ENCODE results near the gene ARSB. TPM values are rescaled to one million over a fixed set of nuclear protein-coding genes. Genes with fewer than 3 reads are reported as not detected.
A peak's percentile ranks its signal among the peaks of the same experiment; 100 is the strongest.

ARSB gene
- total and polyA plus RNA-seq, 9 of the 15 experiments (the other 6 are each of a cell fraction or from before 2014, with no cell fraction given), result 0.52 to 4.6 (median 2.4) TPM

GRCh38 chr5:78771260-78772205, 213.6 kb downstream of the ARSB start:
- in situ Hi-C loops (cut with MboI) (no loop called here), intact Hi-C loops (cut with micrococcal nuclease) (no loop called here)
- CTCF ChIA-PET (ENCODE audit: low intra/inter-chr PET ratio), result no interaction called here
- Histone ChIP-seq H2AFZ (ENCODE audit: low read depth, low read length) (peak overlapping the region; percentile 71), H3K4me3 (no peak overlapping the region), H3K27ac (ENCODE audit: extremely low read depth, low read depth, low read length) (peak overlapping the region; percentile 40), H3K9ac (ENCODE audit: insufficient read depth in 1 of 2, low read depth in 2 of 2, low read length in 2 of 2) (peak overlapping the region; percentile 7 to 35; a peak in 2 of 4 replicates), H3K9me3 (replicated peaks; ENCODE audit: control insufficient read depth, insufficient read depth, low read depth, low read length) (no peaks in the 10 kb centered on the region; the same call in 1 of the 2 replicates), H3K36me3 (ENCODE audit: control insufficient read depth, insufficient read depth, low read length) (no peaks in the 10 kb centered on the region), H3K79me2 (ENCODE audit: control insufficient read depth, insufficient read depth, low read length) (no peaks in the 10 kb centered on the region), H3K4me2 (ENCODE audit: insufficient read depth, low read length) (peak overlapping the region; percentile 20; the same call in 1 of the 2 replicates), H3K27me3 (ENCODE audit: control insufficient read depth in 2 of 2, insufficient read depth in 2 of 2, low read length in 2 of 2) (no peaks in the 10 kb centered on the region; a peak in 1 of 5 replicates), H3K4me1 (replicated peaks in 1 of 2; ENCODE audit: control insufficient read depth in 2 of 2, insufficient read depth in 2 of 2, low read length in 2 of 2) (peaks cover 12 to 13% of the 10 kb centered on the region in 2 experiments; a peak in 4 of 5 replicates), H4K20me1 (replicated peaks; ENCODE audit: control insufficient read depth, insufficient read depth, low read length) (no peaks in the 10 kb centered on the region), H3K9me1 (ENCODE audit: control insufficient read depth, insufficient read depth, low read length) (no peaks in the 10 kb centered on the region)
- ATAC-seq (peak; percentile 80), DNase-seq (ENCODE audit: extremely low read depth in 1 of 4, low spot score in 3 of 4) (peak; percentile 38 to 60 (median 46)), FAIRE-seq (peak; percentile 88)
- POLR2A ChIA-PET, result interaction anchor here (0.6 to 1.2 kb wide), 3 partner anchors 26 to 434 kb away, joined by 3 read pairs; no protein-coding TSS in a partner anchor
- 20% methylated on average over 13 of the region's 13 CpGs for WGBS (ENCODE audit: insufficient coverage, low coverage, missing lambda C conversion rate)
- BruUV-seq (replicated peaks), result no TSS peak
- TF ChIP-seq ZBTB2 (IDR thresholded peaks at IDR 0.05), result peak; percentile 83; the same call in 1 of the 2 replicates
- TF ChIP-seq THAP7 (CRISPR knock-in tag; IDR thresholded peaks at IDR 0.05), result no peak
- TF ChIP-seq CSDE1 (IDR thresholded peaks at IDR 0.05), result no peak
- no peak for TF ChIP-seq ZNF830 (CRISPR knock-in tag; IDR thresholded peaks at IDR 0.05)
- peak; percentile 89 for TF ChIP-seq JUND (IDR thresholded peaks at IDR 0.05; ENCODE audit: borderline replicate concordance, low read depth, low read length)
- peak; percentile 80; the same call in 2 of the 3 replicates for TF ChIP-seq JUND (tag; IDR thresholded peaks at IDR 0.05; ENCODE audit: borderline replicate concordance, low read depth, low read length)
- peak; percentile 90 for TF ChIP-seq LEF1 (IDR thresholded peaks at IDR 0.05)
- TF ChIP-seq ELF1 (tag; IDR thresholded peaks at IDR 0.05), result no peak
- TF ChIP-seq RCOR1 (IDR thresholded peaks at IDR 0.05; ENCODE audit: borderline replicate concordance in 1 of 2, low read depth in 2 of 2, low read length in 2 of 2), result peak in 1 of 2 experiments; percentile 97; a peak in 2 of 4 replicates
- no peak for TF ChIP-seq ZNF655 (CRISPR knock-in tag; IDR thresholded peaks at IDR 0.05)
- TF ChIP-seq RUNX1 (IDR thresholded peaks at IDR 0.05; ENCODE audit: low read depth), result no peak
- TF ChIP-seq GATAD2A (IDR thresholded peaks at IDR 0.05), result peak; percentile 50; the same call in 1 of the 2 replicates
- TF ChIP-seq DDX20 (tag; IDR thresholded peaks at IDR 0.05; ENCODE audit: low read depth), result no peak
- no peak for TF ChIP-seq ERF (CRISPR knock-in tag; IDR thresholded peaks at IDR 0.05)
- no peak for TF ChIP-seq ZNF518B (CRISPR knock-in tag; IDR thresholded peaks at IDR 0.05)

Data from K562 (cell line).